ENCODE results near the gene PLCB3.

The PLCB3 gene

GRCh38 chr11:64265176-64266160 lies 14.1 kb downstream of the PLCB3 start:
- no peak for DNase-seq (ENCODE audit: low read depth in 2 of 2)

GRCh38 chr11:64266339-64266738 lies 15.0 kb downstream of the PLCB3 start:
- DNase-seq (ENCODE audit: low read depth in 2 of 2) = no peak

- no peak for DNase-seq (ENCODE audit: low read depth in 2 of 2)
These were observed 16.0 kb downstream of the PLCB3 start for GRCh38 chr11:64267207-64267945.

- DNase-seq (ENCODE audit: low read depth in 2 of 2) = no peak
These were observed 16.9 kb downstream of the PLCB3 start for GRCh38 chr11:64268025-64268892.

- peak in 1 of 2 donors; percentile 38 for DNase-seq (ENCODE audit: low read depth in 2 of 2)
These were observed 17.7 kb downstream of the PLCB3 start for GRCh38 chr11:64268893-64269539.

- peak; percentile 96 for DNase-seq (ENCODE audit: low read depth in 2 of 2)
These were observed 18.4 kb downstream of the PLCB3 start for GRCh38 chr11:64269540-64270220.

- DNase-seq (ENCODE audit: low read depth in 2 of 2) = no peak
These were observed 23.9 kb downstream of the PLCB3 start for GRCh38 chr11:64275031-64275800.

GRCh38 chr11:64275841-64276240 lies 24.5 kb downstream of the PLCB3 start:
- no peak for DNase-seq (ENCODE audit: low read depth in 2 of 2)

GRCh38 chr11:64276653-64277431 lies 25.5 kb downstream of the PLCB3 start:
- DNase-seq (ENCODE audit: low read depth in 2 of 2) = no peak

- DNase-seq (ENCODE audit: low read depth in 2 of 2) = no peak
These were observed 27.4 kb downstream of the PLCB3 start for GRCh38 chr11:64278576-64279190.

- no peak for DNase-seq (ENCODE audit: low read depth in 2 of 2)
These were observed 30.8 kb downstream of the PLCB3 start for GRCh38 chr11:64281957-64282770.

GRCh38 chr11:64283092-64283491 lies 31.8 kb downstream of the PLCB3 start:
- DNase-seq (ENCODE audit: low read depth in 2 of 2) = no peak

GRCh38 chr11:64284048-64284961 lies 33.0 kb downstream of the PLCB3 start, which contains the start of gene BAD:
Gene BAD, minus strand, starts transcription at chr11:64284665. Its CDS starts 297 bp downstream, at chr11:64284368.
- peak; percentile 85 to 88 for DNase-seq (ENCODE audit: low read depth in 2 of 2)

GRCh38 chr11:64284962-64285884 lies 33.9 kb downstream of the PLCB3 start, which contains the start of gene GPR137:
Gene GPR137, plus strand, starts transcription at chr11:64285848. Its CDS starts 677 bp downstream, at chr11:64286525.
- peak; percentile 78 to 89 for DNase-seq (ENCODE audit: low read depth in 2 of 2)

Measured in stimulated activated CD8-positive, alpha-beta memory T cell treated with anti-CD3 and anti-CD28 coated beads, Interleukin-7, amount 100 ng/mL, for 4 hours (primary cell).